GM23338 (cell line): ENCODE results near the gene FFAR3.

Experiments used
- CREB1 ChIP-seq: fragments of 250-450 bp; sonication (Bioruptor Pico); IDR thresholded peaks from 2 replicates; pipeline ENCODE4 v1.5.0; 2020; ENCODE audit warnings: low read depth, mild to moderate bottlenecking, moderate library complexity
- CTCF ChIP-seq, 2 experiments: fragments of 200-600 bp in 1 of 2; sonication (generic) in 1 of 2; conservative IDR thresholded peaks; 2 replicates each; pipeline versions ENCODE4 v1.5.1 to v1.6.1; 2016 to 2017; ENCODE audit warnings: antibody characterized with exemption in 2 of 2, low read depth in 2 of 2, mild to moderate bottlenecking in 2 of 2, moderate library complexity in 1 of 2
- EZH2 ChIP-seq: fragments of 200-600 bp; sonication (generic); IDR thresholded peaks from one replicate; pipeline ENCODE4 v1.8.0; 2017; ENCODE audit warnings: antibody characterized with exemption, mild to moderate bottlenecking, low read depth; ENCODE audit not compliant: unreplicated experiment
- EZH2phosphoT487 ChIP-seq: fragments of 200-600 bp; sonication (generic); IDR thresholded peaks from one replicate; pipeline ENCODE4 v1.8.1; 2018; ENCODE audit warnings: antibody characterized with exemption; ENCODE audit not compliant: unreplicated experiment
- JUNB ChIP-seq: IDR thresholded peaks from one replicate; pipeline ENCODE4 v1.6.1; 2016; ENCODE audit warnings: antibody characterized with exemption; ENCODE audit not compliant: unreplicated experiment
- NANOG ChIP-seq: IDR thresholded peaks from 2 replicates; pipeline ENCODE4 v1.6.1; 2016; ENCODE audit warnings: antibody characterized with exemption, borderline replicate concordance
- POLR2AphosphoS5 ChIP-seq: IDR thresholded peaks from 2 replicates; pipeline ENCODE4 v1.6.1; 2016; ENCODE audit warnings: antibody characterized with exemption, low read depth
- REST ChIP-seq: IDR thresholded peaks from one replicate; pipeline ENCODE4 v1.6.1; 2018; ENCODE audit warnings: antibody characterized with exemption; ENCODE audit not compliant: unreplicated experiment
- STAT1 ChIP-seq: IDR thresholded peaks from one replicate; pipeline ENCODE4 v1.6.1; 2016; ENCODE audit warnings: antibody characterized with exemption; ENCODE audit not compliant: unreplicated experiment
- TF ChIP-seq, protein P1 (sequence below): IDR thresholded peaks from 2 replicates; pipeline ENCODE4 v1.6.1; 2016; ENCODE audit warnings: antibody characterized with exemption

DNA sequence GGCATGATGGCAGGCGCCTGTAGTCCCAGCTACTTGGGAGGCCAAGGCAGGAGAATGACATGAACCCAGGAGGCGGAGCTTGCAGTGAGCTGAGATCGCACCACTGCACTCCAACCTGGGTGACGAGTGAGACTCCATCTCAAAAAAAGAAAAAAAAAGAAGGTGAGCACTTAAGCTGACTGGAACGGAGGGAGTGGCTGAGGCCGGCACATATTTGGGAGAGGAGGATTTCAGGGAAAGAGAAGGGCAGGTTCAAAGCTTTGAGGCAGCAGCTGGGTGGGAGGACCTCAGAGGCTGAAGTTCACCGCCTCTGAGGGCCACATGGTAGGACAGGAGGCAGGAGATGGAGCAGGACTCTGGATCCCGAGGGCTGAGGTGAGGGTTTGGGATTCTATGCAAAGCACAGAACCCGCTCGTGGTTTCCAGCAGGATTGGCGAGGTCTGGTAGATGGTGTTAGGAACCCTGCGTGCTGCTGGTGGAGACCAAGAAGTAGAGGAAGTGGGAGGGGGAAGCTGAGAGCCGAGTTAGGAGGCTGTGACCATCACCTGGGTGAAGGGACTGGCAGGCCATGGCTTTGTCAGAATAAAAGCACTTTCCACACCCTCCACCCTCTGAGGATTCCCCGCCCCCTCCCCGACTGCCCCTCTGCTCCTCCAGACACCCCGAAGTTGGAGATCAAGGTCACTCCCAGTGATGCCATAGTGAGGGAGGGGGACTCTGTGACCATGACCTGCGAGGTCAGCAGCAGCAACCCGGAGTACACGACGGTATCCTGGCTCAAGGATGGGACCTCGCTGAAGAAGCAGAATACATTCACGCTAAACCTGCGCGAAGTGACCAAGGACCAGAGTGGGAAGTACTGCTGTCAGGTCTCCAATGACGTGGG is 20.9 kb upstream of the FFAR3 start:
- TF ChIP-seq CTCF (conservative IDR thresholded peaks at IDR 0.05; ENCODE audit: low read depth in 2 of 2) (no peak), POLR2AphosphoS5 (no peak), CREB1 (CRISPR knock-in tag) (no peak), EZH2 (no peak), STAT1 (no peak), JUNB (no peak), REST (no peak), EZH2phosphoT487 (no peak), NANOG (no peak)
- TF ChIP-seq, protein P1, sequence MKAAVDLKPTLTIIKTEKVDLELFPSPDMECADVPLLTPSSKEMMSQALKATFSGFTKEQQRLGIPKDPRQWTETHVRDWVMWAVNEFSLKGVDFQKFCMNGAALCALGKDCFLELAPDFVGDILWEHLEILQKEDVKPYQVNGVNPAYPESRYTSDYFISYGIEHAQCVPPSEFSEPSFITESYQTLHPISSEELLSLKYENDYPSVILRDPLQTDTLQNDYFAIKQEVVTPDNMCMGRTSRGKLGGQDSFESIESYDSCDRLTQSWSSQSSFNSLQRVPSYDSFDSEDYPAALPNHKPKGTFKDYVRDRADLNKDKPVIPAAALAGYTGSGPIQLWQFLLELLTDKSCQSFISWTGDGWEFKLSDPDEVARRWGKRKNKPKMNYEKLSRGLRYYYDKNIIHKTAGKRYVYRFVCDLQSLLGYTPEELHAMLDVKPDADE = no peak
